ENCODE data around the gene EPHB6.

Gene EPHB6

GRCh38 chr7:142878315-142878714 lies 23.4 kb downstream of the EPHB6 start:
- TF ChIP-seq TEAD4 (IDR thresholded peaks at IDR 0.05) (no peak), YY1 (IDR thresholded peaks at IDR 0.05; ENCODE audit: low read depth) (no peak), FOXM1 (IDR thresholded peaks at IDR 0.05; ENCODE audit: borderline replicate concordance, low read depth) (no peak), RAD21 (IDR thresholded peaks at IDR 0.05; ENCODE audit: low read depth) (no peak), CREB1 (IDR thresholded peaks at IDR 0.05; ENCODE audit: low read depth) (no peak), MAX (IDR thresholded peaks at IDR 0.05) (no peak), EP300 (IDR thresholded peaks at IDR 0.05; ENCODE audit: borderline replicate concordance) (no peak), TCF12 (IDR thresholded peaks at IDR 0.05; ENCODE audit: low read depth) (no peak), EGR1 (IDR thresholded peaks at IDR 0.05) (no peak), CEBPB (IDR thresholded peaks at IDR 0.05) (no peak), NFIC (IDR thresholded peaks at IDR 0.05) (no peak), USF1 (IDR thresholded peaks at IDR 0.05) (no peak), ZBTB7A (IDR thresholded peaks at IDR 0.05; ENCODE audit: low read depth) (no peak), TAF1 (IDR thresholded peaks at IDR 0.05; ENCODE audit: low read depth) (no peak), REST (IDR thresholded peaks at IDR 0.05; ENCODE audit: low read depth) (no peak)

GRCh38 chr7:142879060-142879459 lies 24.2 kb downstream of the EPHB6 start:
- TF ChIP-seq CEBPB (IDR thresholded peaks at IDR 0.05) (no peak), ZBTB7A (IDR thresholded peaks at IDR 0.05; ENCODE audit: low read depth) (no peak), FOXM1 (IDR thresholded peaks at IDR 0.05; ENCODE audit: borderline replicate concordance, low read depth) (no peak), YY1 (IDR thresholded peaks at IDR 0.05; ENCODE audit: low read depth) (no peak), RAD21 (IDR thresholded peaks at IDR 0.05; ENCODE audit: low read depth) (no peak), EP300 (IDR thresholded peaks at IDR 0.05; ENCODE audit: borderline replicate concordance) (no peak), MAX (IDR thresholded peaks at IDR 0.05) (no peak), NFIC (IDR thresholded peaks at IDR 0.05) (no peak), TCF12 (IDR thresholded peaks at IDR 0.05; ENCODE audit: low read depth) (no peak), TEAD4 (IDR thresholded peaks at IDR 0.05) (no peak), EGR1 (IDR thresholded peaks at IDR 0.05) (no peak), REST (IDR thresholded peaks at IDR 0.05; ENCODE audit: low read depth) (no peak), CREB1 (IDR thresholded peaks at IDR 0.05; ENCODE audit: low read depth) (no peak), USF1 (IDR thresholded peaks at IDR 0.05) (no peak), TAF1 (IDR thresholded peaks at IDR 0.05; ENCODE audit: low read depth) (no peak)

GRCh38 chr7:142880876-142881505 lies 26.1 kb downstream of the EPHB6 start:
- TF ChIP-seq MAX (IDR thresholded peaks at IDR 0.05) = no peak
- no peak for TF ChIP-seq USF1 (IDR thresholded peaks at IDR 0.05)
- TF ChIP-seq TCF12 (IDR thresholded peaks at IDR 0.05; ENCODE audit: low read depth) = no peak
- TF ChIP-seq FOXM1 (IDR thresholded peaks at IDR 0.05; ENCODE audit: borderline replicate concordance, low read depth) = no peak
- TF ChIP-seq NFIC (IDR thresholded peaks at IDR 0.05) = no peak
- no peak for TF ChIP-seq EP300 (IDR thresholded peaks at IDR 0.05; ENCODE audit: borderline replicate concordance)
- TF ChIP-seq REST (IDR thresholded peaks at IDR 0.05; ENCODE audit: low read depth) = no peak
- TF ChIP-seq RAD21 (IDR thresholded peaks at IDR 0.05; ENCODE audit: low read depth) = peak; percentile 66
